Ecto neural progenitor cell (in vitro differentiated cells): Measurements from ENCODE around the gene C10orf62.
"Not testable (repeated sequence)": the region's sequence is repeated elsewhere in the genome, so short reads cannot be mapped to it uniquely, and the experiment has no call there.

Source experiments
- DNase-seq: peaks from one replicate; pipeline ENCODE4 v3.0.0-alpha.2; 2018; ENCODE audit warnings: low spot score

Gene C10orf62, protein sequence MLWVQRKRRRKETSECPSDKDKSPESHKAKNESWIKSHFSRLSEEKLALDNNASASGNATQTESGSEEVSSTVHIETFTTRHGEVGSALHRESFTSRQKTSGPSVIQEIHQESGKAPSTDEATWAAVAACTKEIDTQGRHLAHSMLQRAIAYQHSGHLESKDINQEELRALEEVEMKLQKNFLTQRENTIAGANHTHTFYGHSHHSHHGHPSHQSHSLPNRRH

DNA sequence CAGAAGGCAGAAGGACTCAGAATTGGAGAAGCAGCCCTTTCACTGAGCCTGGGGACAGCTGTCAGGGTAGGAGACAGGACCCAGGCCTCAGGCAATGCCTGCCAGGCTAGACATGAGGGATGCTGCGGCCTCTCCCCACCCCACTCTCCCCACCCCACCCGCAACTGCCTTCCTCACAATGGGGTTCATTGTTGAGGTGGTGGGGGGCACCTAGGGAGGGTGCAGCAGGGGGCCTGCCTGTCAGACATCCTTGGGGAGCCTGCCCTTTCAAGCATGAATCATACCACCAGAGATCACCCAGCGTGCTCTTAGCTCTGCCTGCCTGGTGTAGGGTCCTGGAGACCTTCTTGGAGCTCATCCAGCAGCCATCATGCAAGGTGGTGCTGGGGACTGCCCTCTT is at the start of gene C10orf62:
Gene C10orf62 (plus strand): TSS at position 243 of the 400 bp plus-strand sequence. CDS start 177 bp downstream, outside the sequence.
- no peak for DNase-seq

DNA sequence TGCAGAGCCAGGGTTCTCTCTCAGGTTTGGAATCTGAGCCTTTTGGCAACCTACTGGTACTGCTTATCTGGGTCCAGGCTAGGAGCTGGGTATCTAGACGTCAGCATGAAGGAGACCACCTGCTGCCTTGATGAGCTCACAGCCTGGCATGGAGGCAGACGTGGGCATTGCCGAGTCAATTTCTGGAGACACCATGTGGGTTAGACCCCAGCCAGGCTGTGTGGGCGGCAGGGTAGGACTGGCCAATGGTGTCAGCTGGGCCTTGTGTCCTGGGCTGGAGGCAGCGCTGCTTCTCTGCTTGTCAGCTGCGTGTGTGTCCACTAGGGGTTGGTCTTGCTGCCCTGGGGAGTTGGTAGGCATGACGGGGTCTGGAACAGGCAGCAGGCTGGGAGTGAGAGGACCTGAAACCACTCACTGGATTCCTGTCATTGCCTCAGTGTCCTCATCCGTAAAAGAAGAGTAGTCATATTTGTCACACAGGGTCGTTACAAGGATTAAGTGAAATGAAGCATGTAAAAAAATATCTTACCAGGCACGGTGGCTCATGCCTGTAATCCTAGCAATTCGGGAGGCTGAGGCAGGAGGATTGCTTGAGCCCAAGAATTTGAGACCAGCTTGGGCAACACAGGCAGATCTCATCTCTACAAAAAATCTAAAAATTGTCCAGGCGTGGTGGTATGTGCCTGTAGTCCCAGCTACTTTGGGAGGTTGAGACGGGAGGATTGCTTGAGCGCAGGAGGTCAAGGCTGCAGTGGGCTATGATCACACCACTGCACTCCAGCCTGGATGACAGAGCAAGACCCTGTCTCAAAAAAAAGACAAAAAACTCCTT is 48.6 kb upstream of the C10orf62 start:
- no peak for DNase-seq

DNA sequence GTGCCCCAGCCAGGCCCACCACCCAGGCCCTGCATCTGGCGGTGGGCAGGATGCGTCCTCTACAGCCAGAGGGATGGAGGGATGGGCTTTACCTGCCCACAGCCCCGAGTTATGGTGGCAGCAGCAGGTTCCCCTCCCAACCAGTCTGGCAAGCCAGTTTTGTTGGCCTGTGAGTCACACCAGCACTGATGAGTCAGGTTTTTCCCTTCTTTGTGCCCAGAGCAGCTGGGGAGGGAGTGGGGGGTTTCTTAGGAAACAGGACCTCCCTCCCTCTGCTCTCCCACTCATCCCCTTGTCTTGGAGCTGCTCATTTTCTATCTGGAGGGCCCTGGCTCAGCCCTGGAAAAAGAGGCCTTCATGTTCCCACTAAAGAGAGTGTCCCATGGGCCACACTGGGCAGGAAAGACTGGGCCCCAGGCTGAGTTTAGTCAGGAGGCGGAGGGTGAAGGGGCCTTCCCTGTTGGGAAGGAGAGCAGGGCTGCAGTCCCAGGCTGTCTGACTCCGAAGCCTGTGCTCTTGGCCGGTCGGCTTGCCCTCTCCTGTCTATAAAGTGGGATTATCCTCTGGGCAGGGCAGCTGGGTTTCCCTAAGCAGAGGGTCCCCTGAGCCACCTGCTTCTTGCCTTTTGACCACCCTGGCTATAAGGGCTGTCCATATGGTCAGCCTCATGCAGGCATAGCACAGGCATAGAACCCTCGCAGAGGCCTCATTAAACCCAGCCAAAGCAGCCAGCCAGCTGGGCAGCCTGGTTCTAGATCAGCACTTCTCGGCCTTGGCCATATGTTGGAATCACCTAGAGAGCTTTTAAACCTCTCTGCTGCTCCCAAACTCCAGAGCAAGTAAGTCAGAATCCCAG is 47.1 kb upstream of the C10orf62 start:
- DNase-seq: no peak

DNA sequence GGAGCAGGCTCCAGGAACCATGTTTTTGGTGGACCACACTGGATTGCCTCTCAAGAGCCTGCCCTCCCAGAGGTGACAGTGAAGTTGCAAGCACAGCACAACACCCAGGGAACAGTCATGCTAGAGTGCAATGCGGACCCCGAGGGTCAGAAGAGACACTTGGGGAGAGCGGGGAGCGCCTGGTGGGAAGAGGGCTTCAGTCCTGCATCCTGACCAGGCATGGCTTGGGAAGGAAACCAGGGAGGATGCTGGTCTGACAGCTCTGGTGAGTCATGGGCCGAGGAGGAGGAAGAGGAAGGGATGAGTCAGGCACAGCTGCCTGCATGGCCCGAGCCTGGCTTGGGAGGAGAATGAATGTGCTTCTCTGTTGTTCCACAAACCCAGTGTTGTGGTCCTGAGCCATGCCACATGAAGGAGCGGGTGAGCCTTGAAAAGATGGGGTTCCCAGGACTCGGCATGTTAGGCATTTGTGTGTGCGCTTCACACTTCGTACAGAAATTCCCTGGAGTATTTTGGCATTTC is 46.4 kb upstream of the C10orf62 start:
- DNase-seq: no peak

DNA sequence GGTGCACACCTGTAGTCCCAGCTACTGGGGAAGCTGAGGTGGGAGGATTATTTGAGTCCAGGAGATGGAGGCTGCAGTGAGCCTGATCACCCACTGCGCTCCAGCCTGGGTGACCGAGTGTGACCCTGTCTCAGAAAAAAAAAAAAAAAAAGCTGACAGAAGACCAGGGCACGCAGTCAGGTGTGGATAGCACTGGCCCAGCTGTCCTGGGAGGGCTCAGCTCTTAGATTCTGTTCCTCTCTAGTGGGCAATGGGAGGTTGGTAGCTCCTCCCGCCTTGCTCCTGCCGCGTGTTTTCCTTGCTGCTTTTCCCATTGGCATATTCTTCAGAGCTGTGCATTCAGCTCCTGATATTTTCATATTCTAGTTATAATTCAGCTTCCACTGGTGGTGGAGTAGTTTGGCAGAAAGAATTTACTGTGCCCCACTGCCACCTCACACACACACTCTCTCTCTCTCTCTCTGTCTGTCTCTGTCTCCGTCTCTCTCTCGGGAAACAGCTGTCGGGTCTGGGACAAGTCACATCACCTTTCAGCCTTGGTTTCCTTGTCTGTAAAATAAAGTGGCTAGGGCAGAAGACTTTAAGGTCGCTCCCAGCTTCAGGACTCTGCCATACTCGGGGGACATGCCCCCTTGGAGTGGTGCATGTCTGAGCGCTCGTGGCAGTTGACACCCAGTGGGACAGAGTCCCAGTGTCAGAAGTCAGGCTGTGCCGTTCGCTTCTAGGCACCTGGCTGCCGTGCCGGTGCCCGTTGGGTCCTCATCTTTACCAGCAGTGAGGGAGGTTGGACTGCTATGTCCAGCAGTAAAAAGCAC is 42.9 kb upstream of the C10orf62 start:
- no peak for DNase-seq

DNA sequence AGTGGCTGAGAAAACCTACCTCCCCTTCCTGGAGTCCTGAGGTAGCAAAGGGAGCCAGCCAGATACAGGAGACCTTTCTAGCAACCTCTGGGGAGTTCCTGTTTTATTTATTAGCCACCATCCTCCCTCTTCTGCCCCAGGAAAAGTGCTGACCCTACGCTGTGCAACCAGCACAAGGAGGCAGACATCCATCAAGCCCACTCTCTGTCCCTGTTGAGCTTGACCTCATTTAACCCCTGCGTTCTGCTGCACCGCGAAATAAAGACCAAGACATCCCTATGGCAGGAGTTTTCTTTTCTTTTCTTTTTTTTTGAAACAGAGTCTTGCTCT is 42.3 kb upstream of the C10orf62 start:
- no peak for DNase-seq

DNA sequence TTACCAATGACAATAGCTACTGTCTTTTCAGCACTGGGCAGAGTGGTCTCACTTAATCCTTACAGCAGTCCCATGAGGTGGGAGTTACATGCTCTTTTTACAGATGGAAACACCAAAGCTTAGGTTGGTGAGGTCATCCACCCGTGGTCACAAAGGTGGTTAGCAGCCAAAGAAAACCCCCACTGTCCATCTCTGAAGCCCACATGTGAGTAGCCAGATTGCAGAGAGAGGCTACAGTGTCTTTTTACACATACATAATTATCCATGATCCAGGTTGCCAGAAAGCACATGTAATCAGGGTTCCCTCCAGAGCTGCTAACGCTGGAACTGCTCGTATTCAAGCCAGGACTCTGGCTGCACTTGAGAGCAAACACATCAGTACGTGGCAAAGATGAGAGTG is 41.6 kb upstream of the C10orf62 start:
- DNase-seq: no peak

DNA sequence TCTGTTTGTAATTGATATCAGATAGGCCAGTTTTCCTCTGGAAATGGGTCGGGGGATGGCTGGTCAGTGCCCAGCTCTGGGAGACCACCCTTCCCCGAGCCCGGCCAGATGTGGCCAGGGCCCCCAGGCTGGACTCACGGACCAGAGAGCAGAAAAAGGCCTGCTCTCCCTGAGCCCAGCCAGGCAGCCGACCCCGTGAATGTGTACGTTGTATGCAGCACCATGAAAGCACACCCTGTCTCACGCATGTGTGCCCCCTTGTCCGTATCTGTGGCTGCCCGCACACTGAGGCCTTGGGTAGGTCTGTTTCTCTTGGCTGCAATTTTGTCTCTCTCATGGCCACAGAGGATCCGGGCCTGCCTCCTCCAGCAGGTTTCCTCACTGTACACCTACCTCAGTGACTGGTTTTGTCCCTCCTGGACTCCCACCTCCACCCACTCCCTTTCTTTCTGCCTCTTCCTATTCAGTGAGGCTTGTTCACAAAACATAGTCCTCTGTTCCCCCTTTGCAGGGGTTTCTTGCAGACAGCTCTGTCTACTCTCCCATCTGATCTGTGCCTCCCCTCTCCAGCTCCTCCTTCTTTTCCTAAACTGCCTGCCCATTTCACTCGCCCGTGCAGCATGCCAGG is 40.6 kb upstream of the C10orf62 start:
- no peak for DNase-seq

DNA sequence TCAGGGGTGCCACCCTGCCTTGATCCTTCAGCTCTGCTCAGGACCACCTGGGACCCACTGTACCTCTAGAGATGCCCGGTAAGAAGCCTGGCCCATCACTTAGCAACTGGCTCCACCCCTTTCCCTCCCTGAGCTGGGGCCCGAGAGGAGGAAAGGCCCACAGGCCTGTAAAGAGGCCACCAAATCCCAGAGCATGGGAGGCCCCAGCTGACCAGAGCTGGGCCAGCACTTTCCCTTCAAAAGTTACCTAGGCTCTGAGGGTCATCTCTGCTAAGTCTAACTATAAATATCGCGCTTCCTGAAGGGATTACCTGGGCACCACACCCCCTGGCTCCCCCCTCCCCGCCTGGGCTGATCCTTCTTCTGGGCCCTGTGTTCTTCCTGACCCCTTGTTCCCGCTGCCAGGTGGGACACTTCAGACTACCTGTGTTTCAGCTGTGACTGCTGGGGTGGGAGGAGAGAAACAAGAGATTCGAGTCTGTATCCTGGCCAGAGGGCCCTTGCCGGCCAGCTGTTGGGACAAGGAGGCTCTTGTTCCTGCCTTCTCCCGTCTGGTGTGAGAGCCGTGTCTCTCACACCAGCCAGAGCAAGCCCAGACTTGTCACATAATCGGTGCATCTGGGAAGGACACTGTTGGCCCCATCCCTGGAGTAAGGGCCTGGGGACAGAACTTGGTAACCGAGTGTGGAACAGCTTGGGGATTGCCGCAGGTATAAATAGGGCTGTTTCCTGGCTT is 39.8 kb upstream of the C10orf62 start:
- peak; percentile 74 for DNase-seq

DNA sequence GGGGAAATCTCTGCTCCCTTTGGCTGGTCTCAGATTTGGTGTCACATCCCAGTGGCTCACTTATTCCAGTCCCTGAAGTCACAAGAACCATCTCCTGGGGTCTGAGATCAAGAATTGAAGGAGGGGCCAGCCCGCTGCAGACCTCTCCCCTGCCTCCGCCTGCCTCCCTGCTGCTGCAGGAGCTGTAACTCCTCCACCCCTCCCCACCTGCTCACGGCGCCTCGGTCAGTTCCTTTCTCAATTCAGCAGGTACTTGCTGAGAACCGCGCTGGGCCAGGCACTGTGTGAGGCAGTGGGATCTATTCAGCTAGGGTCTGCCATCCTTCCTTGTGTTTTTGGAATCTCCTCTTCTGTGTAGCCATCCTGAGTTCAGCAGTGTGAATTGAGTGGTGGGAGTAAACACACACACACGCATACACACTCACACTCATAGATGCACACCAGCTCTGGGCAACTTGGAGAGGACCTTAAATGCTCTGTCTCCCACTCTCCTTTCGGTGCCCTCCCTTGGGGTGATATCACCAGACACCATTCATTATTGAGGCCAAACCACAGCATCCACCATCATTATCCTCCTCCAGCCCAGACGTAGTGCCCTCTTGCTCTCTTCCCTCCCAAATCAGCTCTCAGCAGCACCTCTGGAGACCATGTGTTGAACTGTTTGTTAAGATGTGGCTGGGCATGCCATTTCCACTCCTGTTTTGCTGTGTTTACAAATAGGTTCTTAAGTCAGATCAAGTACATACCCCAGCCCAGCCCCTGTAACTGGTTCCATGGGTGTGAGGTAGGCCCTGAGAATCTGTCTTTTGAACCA is 39.0 kb upstream of the C10orf62 start:
- no peak for DNase-seq

DNA sequence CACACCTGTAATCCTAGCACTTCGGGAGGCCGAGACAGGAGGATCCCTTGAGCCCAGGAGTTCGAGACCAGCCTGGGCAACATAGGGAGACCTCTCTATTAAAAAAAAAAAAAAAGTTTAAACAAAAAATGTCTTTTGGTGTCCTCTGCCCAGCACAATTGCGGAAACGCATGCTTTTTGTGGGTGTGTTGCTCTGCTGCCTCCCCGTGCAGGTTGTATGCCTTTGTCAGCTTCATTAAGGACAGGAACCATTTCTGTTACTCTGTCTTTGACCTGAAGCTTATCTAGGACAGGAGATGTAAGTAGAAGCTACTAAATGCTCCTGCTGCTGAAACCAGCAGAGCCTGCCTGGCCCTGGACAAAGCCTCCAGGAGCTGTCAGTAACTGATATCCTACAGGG is 38.2 kb upstream of the C10orf62 start:
- no peak for DNase-seq

DNA sequence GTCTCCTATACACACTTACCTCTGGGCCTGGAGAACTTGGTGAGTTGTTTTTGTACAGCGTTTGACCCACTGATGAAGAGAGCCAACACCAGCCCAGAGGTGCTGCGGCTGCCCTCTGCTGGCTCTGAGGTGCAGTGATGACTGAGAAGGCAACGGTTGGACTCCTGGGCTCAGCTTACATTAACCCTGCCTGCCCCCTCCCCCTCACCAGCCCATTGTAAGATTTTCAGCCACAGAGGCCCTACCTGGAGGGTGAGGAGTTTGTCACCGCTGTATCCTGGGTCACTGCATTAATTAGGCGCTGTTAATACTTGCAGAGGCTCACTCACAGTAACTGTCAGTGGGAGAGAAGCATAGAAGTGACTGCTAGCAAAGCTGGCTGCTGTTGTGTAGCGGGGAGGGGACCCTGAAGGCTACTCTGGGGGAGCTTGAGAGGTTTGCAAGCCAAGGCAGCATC is 35.9 kb upstream of the C10orf62 start:
- DNase-seq: peak; percentile 85

DNA sequence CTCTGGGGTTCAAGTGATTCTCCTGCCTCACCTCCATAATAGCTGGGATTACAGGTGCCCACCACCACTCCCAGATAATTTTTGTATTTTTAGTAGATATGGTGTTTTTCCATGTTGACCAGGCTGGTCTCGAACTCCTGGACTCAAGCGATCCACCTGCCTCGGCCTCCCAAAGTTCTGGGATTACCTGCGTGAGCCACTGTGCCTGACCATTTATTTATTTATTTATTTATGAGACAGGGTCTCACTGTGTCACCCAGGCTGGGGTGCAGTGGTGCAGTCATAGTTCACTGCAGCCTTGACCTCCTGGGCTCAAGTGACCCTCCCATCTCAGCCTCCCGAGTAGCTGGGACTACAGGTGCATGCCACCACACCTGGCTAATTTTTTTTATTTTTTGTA is 35.2 kb upstream of the C10orf62 start:
- DNase-seq: not testable (repeated sequence)

DNA sequence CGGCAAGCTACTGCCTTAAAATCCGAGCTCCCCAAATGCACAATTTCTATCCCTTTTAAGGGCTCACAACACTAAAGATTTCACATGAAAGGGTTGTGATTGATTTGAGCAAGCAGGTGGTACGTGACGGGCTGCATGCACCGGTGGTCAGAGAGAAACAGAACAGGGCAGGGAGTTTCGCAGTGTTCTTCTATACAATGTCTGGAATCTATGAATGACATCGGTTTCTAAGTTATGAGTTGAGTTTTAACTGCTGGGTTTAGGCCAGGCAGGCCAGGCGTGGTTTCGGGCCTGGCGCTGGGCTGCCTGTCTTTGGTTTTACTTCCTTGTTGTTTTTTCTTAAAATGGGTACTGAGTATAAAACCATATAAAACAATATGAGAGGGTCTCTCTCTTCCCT is 34.0 kb upstream of the C10orf62 start:
- not testable (repeated sequence) for DNase-seq

DNA sequence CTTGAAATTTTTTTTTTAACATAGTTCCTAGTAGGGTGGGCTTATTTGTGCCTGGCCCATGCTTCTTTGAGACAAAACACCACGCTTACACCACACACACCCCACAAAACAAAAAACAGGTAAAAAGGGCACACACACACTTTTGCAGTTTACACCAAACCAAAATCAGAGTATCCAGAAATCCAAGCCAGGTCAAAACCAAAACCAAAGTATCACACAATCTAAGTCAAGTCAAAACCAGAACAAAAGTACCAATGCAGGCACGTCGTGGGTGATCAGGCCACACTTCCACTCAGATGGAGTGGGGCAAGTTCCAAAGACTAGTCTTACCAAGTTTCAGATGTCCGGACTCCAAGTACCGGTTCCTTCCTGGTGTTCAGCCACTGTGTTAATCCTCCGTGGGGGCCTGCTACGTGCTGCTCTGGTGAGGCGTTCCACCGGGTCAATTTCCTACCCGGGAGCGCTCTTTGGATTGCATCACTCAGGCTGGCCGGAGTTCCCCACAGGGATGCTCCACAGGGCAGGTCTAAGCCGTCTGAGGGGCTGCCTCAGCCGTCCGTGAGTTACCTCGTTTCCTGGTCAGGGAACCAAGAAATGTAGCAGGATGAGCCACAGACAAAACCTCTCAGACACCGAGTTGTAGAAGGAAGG is 28.7 kb upstream of the C10orf62 start:
- DNase-seq: not testable (repeated sequence)

DNA sequence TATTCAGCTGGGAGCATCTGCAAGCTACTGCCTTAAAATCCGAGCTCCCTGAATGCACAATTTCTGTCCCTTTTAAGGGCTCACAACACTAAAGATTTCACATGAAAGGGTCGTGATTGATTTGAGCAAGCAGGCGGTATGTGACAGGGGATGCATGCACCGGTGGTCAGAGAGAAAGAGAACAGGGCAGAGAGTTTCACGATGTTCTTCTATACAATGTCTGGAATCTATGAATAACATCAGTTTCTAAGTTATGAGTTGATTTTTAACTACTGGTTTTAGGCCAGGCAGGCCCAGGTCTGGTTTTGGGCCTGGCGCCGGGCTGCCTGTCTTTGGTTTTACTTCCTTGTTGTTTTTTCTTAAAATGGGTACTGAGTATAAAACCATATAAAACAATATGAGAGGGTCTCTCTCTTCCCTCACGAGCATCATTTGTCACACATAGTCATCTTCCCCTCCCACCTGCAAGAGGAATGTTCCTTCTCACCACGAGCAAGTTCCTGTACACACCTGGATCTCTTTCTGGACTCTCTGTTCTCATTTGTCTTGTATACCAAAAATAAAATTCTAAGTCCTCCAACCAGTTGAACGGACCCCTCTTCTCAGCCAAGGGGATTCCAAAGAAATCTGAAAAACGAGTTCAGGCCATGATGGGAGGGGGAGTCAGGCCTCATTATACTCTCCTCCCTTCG is 28.0 kb upstream of the C10orf62 start:
- not testable (repeated sequence) for DNase-seq

DNA sequence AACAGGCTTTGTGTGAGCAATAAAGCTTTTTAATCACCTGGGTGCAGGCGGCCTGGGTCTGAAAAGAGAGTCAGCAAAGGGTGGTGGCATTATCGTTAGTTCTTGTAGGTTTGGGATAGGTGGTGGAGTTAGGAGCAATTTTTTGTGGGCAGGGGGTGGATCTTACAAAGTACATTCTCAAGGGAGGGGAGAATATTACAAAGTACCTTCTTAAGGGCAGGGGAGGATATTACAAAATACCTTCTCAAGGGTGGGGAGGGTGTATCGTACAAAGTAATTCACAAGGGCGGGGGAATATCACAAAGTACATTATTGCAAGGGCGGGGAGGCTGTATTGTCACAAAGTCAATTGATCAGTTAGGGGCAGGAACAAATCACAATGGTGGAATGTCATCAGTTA is 27.2 kb upstream of the C10orf62 start:
- DNase-seq: not testable (repeated sequence)

DNA sequence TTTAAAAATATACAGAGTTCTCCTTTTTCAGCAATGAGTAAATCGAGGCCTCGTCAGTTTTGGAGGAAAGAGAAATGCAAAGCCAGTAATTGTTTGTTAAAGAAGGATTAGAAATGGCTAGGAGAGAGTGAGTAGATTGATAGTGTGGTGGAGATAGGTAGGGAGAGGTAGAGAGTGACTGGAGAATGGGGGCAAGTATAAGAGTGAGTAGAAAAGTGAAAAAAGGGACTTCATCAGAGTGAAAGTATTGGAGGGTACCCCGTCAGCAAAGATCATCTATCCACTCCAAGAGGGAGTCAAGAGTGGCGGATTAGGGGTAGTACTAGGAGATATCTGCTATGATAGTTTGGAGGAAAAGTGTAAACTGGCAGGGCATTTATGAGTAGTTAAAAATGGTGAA is 26.2 kb upstream of the C10orf62 start:
- DNase-seq: no peak
